ENCODE data around the gene ECEL1.

The ECEL1 gene

DNA sequence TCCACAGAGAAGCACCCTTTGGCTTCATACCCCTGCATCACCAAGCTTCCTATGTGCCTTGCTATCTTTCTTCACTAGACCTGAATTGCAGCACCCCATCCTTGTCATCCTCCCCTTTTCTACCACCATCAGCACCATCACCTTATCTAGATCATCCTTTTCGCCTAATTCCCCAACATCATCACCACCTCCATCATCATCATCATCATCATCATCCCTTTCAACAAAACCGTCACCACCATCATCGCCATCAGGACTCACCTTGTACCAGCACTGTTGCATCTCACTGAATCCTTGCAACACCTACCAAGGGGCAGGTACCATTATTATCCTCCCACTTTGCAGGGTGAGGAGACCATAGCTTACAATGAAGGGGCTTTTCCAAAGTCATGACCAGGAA is 10.8 kb upstream of the ECEL1 start:
- no peak overlapping the region for H3K4me3 ChIP-seq (replicated peaks; ENCODE audit: low read depth, low read length)
- no peak for DNase-seq (ENCODE audit: low read depth)
- TF ChIP-seq, protein P1, sequence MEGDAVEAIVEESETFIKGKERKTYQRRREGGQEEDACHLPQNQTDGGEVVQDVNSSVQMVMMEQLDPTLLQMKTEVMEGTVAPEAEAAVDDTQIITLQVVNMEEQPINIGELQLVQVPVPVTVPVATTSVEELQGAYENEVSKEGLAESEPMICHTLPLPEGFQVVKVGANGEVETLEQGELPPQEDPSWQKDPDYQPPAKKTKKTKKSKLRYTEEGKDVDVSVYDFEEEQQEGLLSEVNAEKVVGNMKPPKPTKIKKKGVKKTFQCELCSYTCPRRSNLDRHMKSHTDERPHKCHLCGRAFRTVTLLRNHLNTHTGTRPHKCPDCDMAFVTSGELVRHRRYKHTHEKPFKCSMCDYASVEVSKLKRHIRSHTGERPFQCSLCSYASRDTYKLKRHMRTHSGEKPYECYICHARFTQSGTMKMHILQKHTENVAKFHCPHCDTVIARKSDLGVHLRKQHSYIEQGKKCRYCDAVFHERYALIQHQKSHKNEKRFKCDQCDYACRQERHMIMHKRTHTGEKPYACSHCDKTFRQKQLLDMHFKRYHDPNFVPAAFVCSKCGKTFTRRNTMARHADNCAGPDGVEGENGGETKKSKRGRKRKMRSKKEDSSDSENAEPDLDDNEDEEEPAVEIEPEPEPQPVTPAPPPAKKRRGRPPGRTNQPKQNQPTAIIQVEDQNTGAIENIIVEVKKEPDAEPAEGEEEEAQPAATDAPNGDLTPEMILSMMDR (IDR thresholded peaks at IDR 0.05; ENCODE audit: low read length, missing control alignments): no peak

DNA sequence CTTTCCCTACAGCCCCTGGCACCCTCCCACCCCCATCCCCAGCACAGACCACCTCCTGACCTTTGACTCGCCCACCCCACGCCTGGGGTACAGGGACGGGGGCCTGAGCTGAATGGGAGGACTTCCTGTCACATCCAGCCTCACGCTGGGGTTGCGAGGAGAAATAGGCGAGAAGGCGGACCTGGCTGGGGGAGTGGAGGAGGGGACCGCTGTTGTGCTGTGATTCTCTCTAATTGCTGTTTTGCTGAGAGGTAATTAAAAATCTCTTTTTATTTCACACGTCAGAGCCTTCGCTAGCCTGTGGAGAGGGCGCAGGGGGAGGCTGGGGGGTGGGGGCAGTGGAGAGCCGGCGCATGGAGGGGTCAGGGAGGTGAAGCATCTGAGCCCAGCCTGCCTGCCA is 9.7 kb upstream of the ECEL1 start:
- TF ChIP-seq, protein P1 (IDR thresholded peaks at IDR 0.05; ENCODE audit: low read length, missing control alignments): no peak
- no peak overlapping the region for H3K4me3 ChIP-seq (replicated peaks; ENCODE audit: low read depth, low read length)
- no peak for DNase-seq (ENCODE audit: low read depth)

DNA sequence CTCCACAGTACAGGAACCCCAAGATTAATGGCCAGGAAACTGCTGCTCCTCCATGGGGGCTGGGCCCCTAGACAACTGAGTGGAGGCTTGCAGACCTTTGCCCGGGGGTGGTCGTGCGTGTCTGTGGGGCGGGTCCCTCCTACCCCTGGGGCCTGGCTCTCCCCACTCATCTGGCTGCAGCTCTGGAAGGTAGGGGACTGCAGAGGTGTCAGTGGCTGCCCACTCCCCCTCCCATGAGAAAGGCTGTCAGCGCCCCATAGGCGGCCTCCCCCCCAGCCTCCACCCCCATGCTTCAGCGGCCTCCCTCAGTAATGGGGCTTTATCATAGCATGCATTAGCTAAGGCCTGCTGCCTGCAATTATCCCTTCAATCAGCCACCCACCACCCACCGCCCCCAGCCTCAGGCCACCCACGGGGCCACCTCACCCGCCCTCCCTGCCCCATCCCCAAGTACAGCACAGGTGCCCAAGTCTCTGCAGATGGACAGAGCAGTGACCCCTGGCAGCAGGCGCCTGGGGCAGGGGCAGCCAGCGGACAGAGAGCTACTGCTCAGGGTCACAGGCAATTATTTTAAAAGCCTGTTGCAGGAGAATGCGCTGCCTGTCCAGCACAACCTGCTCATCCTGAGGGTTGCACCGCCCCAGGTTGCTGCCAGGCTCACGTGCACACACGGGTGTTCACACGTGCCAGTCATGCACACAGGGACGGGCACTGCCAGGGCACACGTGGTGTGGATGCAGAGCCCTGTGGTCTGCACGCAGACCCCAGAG is 9.1 kb upstream of the ECEL1 start:
- DNase-seq (ENCODE audit: low read depth): no peak
- TF ChIP-seq, protein P1 (IDR thresholded peaks at IDR 0.05; ENCODE audit: low read length, missing control alignments): no peak
- no peak overlapping the region for H3K4me3 ChIP-seq (replicated peaks; ENCODE audit: low read depth, low read length)

DNA sequence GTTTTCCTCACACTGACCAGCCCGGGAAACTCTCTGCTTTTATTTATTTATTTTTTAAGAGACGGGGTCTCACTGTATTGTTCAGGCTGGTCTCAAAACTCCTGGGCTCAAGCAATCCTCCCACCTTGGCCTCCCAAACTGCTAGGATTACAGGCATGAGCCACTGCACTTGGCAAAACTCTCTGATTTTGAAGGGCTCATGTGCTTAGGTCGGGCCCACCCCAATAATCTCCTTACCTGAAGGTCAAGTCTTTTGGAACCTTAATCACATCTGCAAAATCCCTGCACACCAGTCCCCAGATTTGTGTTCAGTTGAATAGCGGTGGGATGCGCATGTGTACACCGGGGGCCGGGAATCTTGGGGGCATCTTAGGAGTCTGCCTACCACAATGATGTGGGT is 7.7 kb upstream of the ECEL1 start:
- H3K4me3 ChIP-seq (replicated peaks; ENCODE audit: low read depth, low read length): no peak overlapping the region
- TF ChIP-seq, protein P1 (IDR thresholded peaks at IDR 0.05; ENCODE audit: low read length, missing control alignments): no peak
- no peak for DNase-seq (ENCODE audit: low read depth)

DNA sequence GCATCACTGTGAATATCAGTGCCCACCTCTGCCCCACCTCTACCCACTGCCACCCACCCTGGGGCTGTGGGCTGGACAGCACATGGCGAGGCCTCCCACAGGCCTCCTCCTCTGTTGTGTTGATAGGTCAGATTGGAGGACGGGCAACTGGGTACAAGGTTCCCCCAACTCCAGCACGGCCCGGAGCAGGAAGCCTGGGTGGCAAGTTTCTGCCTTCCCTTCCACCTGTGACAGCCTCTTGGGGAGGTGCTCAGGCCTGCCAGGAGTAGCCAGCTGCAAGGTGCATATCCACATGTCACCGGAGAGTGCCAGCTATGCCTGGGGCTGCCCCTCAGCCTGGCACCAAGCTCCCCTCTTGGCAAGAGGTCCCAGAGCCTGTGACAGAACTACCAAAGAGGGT is 6.9 kb upstream of the ECEL1 start:
- no peak for DNase-seq (ENCODE audit: low read depth)
- TF ChIP-seq, protein P1 (IDR thresholded peaks at IDR 0.05; ENCODE audit: low read length, missing control alignments): no peak
- H3K4me3 ChIP-seq (replicated peaks; ENCODE audit: low read depth, low read length): no peak overlapping the region

DNA sequence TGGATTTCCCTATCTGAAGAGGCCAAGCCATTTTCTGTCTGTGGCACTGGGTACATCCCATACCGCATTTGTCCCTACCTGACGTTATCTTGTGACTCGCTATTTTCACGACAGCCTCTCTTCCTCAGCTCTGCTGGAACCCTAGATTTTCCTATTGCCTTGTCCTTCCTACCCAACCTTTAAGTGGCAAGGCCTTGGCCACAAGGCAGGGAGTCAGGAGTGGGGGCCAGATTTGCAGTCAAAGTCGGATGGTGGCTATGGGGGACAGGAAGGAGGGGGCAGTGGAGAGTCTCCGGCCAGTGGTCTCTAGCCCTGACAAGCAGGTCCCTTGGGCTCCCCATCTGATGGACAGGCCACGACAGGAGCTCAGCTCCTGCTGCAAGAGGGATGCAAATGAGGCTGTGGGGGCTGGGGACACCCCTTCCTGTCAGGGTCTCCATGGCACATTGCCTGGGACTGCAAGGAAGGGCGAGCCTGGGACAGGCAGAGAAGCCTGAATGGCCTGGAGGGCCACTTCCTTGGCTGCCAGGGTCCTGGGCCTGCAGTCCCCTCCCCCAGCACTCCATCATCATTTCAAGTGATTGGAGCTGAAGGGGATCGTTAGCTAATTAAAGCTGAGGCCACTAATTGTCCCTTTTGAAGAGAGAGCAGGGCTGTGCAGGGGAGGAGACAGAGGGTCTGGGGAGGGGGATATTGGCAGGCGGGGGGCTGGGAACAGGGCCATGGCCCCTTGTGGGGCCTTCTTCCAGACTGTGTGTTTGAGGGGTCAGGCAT is 6.3 kb upstream of the ECEL1 start:
- TF ChIP-seq, protein P1 (IDR thresholded peaks at IDR 0.05; ENCODE audit: low read length, missing control alignments): no peak
- no peak for DNase-seq (ENCODE audit: low read depth)
- no peak overlapping the region for H3K4me3 ChIP-seq (replicated peaks; ENCODE audit: low read depth, low read length)
